ENCODE results near the gene TMEM106A.
"Not testable (repeated sequence)": the region's sequence is repeated elsewhere in the genome, so short reads cannot be mapped to it uniquely, and the experiment has no call there.

The TMEM106A gene

DNA sequence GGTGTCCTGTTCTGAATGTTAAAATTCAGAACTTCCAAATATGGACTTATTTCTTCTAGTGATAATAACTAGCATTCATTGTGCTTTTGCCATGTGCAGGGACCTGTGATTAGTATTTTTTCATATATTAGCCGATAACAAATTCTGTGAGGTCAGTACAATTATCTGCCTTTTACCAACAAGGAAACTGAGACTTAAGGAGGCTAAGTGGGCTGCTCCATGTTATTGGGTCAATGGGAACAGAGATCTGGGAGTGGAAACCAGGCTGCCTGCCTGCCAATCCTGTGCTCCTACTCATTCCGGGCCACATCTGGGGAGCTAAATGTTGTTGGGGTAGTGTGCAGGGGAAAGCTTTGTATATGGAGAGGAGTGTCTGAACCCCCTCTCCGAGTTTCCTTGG is 3.7 kb downstream of the TMEM106A start:
- DNase-seq (ENCODE audit: low read depth in 2 of 2): no peak

- no peak for DNase-seq (ENCODE audit: low read depth in 2 of 2)
Observed at GRCh38 chr17:43216369-43216761, 4.7 kb downstream of the TMEM106A start.

DNA sequence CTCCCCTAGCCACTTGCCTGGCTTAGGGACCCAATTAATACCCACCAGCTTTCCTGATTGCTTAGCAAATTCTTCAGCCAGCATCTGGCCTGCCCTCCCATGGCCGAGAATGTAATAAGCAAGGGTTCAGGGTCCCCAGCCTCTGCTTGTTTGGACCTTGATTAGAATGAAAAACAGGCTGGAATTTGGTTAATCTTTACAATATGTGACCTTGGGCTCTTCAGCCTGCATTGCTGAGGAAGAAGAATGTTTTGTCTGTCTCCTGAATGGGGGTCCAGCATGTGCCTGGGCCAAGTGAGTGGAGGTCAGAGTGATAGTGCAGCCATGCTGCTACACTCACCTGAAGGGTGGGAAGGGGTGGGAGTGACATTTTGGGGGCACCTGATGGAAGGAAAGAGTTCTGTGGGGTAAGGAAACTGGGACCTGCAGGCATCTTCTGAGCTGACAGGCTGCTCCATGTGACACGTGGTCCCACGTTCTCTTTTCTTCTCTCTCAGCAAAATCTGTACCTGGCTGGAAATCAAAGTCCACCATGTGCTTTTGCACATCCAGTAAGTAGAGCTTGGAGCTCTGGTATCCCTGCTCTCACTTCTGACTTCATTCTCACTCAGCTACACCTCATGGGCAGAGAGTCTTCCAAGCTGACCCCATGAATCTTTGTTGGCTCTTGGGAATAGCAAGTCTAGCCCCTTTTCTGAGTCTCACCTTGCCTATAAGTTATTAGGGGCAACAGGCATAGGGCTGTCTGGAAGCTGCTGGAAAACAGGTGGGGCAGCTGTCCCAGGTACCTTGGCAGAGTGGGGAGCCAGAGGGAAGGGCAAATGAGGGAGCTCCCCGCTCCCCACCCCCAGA is 5.3 kb downstream of the TMEM106A start:
- no peak for DNase-seq (ENCODE audit: low read depth in 2 of 2)

DNA sequence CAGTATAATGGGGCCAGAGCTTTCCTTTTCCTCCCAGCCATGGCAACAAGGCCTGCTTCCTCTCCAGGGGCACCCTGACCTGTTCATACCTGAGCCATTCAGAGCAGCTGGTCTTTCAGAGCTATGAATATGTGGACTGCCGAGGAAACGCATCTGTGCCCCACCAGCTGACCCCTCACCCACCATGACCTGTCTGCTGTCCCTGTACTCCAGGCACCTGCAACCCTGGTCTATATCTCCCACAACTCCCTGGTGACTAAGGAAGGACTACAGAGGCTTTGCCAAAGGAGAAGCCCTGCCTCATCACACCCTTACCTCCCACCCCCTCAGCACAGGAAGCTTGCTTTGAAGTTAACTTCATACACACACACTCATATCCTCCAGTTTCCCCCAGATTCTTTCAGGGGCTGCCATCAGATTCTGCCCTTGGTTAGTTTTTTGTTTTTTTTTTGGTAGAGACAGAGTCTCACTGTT is 6.0 kb downstream of the TMEM106A start:
- peak; percentile 10 to 19 for DNase-seq (ENCODE audit: low read depth in 2 of 2)

DNA sequence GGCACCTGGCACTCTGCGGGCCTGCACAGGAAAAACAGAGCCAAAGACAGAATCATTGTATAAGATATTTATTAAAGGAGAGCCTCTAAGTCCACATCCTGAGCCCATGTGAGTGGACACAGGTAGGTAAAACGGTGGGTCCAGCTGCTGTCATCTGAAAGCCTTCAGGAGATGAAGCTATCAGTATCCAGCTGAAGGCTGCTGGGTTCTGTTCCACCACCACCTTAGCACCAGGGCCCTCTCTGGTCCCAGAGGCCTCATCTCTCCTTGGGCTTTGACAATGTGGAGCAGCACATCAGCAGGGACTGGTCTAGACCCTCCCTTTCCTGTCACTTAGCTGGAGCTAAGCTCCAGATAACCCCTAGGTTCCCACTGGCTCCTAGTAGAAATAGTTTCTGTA is 7.3 kb downstream of the TMEM106A start:
- no peak for DNase-seq (ENCODE audit: low read depth in 2 of 2)

- no peak for DNase-seq (ENCODE audit: low read depth in 2 of 2)
Observed at GRCh38 chr17:43219746-43220380, 8.2 kb downstream of the TMEM106A start.

DNA sequence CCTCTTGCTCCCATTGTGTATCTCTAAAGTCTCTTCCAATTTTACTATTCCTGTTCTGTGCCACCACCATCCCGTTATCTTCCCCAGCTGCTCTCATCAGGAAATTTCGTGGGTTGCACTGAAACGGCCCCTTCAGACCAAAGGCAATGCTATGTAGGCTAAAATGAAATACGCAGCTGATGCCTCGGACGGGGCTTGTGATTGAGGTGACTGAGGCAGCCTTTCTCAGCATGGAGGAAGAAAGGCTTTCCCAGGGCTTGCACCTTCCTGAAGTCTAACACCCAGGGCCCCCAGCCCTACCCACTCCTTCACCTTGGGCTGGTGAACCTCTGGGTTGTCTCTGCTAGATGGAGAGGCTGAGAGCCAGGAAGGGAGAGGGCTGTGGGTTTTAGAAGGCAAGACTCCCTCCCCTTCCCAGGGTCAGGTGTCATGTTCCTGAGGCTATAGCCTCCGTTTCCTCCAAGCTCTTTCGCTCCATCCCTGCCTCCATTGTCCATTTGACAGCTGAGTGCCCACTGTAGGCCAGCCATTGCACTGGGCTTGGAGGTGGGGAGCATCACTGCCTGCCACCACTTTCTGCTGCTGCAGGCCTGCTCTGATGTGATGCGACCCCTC is 8.9 kb downstream of the TMEM106A start:
- DNase-seq (ENCODE audit: low read depth in 2 of 2): no peak

GRCh38 chr17:43224146-43224705 is 12.6 kb downstream of the TMEM106A start:
- no peak for DNase-seq (ENCODE audit: low read depth in 2 of 2)

- DNase-seq (ENCODE audit: low read depth in 2 of 2): no peak
Observed at GRCh38 chr17:43226393-43226792, 14.7 kb downstream of the TMEM106A start.

GRCh38 chr17:43228020-43228782 is 16.5 kb downstream of the TMEM106A start, which contains the start of gene CCDC200:
Gene CCDC200, minus strand, starts transcription at chr17:43228623. Its CDS starts 69 bp downstream, at chr17:43228554.
- not testable (repeated sequence) for DNase-seq (ENCODE audit: low read depth in 2 of 2)

DNA sequence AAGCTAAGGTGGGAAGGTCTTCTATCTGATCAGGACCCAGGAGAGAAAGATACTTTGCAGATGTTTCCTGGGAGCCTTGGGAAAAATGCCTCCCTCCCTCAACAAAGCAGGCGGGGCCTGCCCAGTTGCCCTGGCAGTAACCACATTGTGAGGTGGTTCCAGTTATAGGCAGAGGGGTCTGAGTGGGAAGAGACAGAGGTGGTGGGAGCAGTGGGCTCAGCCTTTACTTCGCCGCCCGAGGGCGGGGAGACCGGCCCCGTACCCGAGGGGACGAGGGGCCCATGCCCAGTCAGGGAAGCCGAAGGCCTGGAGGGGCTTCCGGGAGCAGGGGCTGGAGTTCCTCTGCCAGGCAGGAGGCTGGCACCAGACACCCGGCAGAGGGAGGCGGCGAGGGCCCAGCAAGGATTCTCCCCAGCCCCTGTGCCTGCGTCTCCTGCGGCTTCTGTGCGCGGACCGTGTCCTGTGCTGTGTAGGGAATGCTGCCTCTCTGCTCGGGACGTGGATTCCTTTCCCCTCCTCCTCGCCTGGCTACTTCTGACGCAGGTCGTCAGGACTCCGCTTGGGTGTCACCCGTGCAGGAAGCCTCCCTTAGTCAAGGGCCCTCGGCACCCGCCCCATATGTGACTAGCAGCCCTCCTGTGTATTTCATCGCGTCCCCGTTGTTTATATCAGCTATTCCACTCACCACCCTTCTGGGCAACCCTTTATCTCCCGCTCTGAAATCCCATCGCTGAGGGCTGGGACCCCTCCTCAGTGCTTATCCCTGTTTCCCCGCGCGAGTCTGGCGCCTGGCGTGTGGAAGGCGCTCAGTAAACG is 19.7 kb downstream of the TMEM106A start:
- DNase-seq (ENCODE audit: low read depth in 2 of 2): not testable (repeated sequence)

GRCh38 chr17:43232021-43232699 is 20.5 kb downstream of the TMEM106A start:
- not testable (repeated sequence) for DNase-seq (ENCODE audit: low read depth in 2 of 2)

GRCh38 chr17:43233263-43233662 is 21.6 kb downstream of the TMEM106A start:
- not testable (repeated sequence) for DNase-seq (ENCODE audit: low read depth in 2 of 2)

- DNase-seq (ENCODE audit: low read depth in 2 of 2): not testable (repeated sequence)
Observed at GRCh38 chr17:43233877-43234276, 22.2 kb downstream of the TMEM106A start, which contains the start of gene RNU2-1. Gene RNU2-1, minus strand, starts transcription at chr17:43233977.

- not testable (repeated sequence) for DNase-seq (ENCODE audit: low read depth in 2 of 2)
Observed at GRCh38 chr17:43239597-43239996, 27.9 kb downstream of the TMEM106A start.

- not testable (repeated sequence) for DNase-seq (ENCODE audit: low read depth in 2 of 2)
Observed at GRCh38 chr17:43240596-43241352, 29.1 kb downstream of the TMEM106A start.

DNA sequence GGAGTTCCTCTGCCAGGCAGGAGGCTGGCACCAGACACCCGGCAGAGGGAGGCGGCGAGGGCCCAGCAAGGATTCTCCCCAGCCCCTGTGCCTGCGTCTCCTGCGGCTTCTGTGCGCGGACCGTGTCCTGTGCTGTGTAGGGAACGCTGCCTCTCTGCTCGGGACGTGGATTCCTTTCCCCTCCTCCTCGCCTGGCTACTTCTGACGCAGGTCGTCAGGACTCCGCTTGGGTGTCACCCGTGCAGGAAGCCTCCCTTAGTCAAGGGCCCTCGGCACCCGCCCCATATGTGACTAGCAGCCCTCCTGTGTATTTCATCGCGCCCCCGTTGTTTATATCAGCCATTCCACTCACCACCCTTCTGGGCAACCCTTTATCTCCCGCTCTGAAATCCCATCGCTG is 34.8 kb downstream of the TMEM106A start:
- DNase-seq (ENCODE audit: low read depth in 2 of 2): not testable (repeated sequence)
